HG03060 (cell line): ENCODE results near the gene KRTAP5-11.
"Not testable (repeated sequence)": the region's sequence is repeated elsewhere in the genome, so short reads cannot be mapped to it uniquely, and the experiment has no call there.

ENCODE experiments used
- ATAC-seq: cut with Tn5 transposase; IDR thresholded peaks from one replicate; pipeline ENCODE4 v1.9.1; 2021; ENCODE audit warnings: low read depth, moderate number of reproducible peaks; ENCODE audit not compliant: unreplicated experiment

KRTAP5-11 gene

GRCh38 chr11:71582309-71582895, at the start of gene KRTAP5-11:
Gene KRTAP5-11, minus strand, starts transcription at chr11:71582875. Its CDS starts 38 bp downstream, at chr11:71582837.
- ATAC-seq: no peak

GRCh38 chr11:71631551-71631950, 48.9 kb upstream of the KRTAP5-11 start:
- not testable (repeated sequence) for ATAC-seq

- ATAC-seq: not testable (repeated sequence)
Observed at GRCh38 chr11:71630071-71630470, 47.4 kb upstream of the KRTAP5-11 start.

- ATAC-seq: not testable (repeated sequence)
Observed at GRCh38 chr11:71628943-71629342, 46.3 kb upstream of the KRTAP5-11 start.

GRCh38 chr11:71623226-71623625, 40.6 kb upstream of the KRTAP5-11 start:
- ATAC-seq: not testable (repeated sequence)

- not testable (repeated sequence) for ATAC-seq
Observed at GRCh38 chr11:71622561-71622960, 39.9 kb upstream of the KRTAP5-11 start.

- not testable (repeated sequence) for ATAC-seq
Observed at GRCh38 chr11:71615003-71615402, 32.3 kb upstream of the KRTAP5-11 start.

- not testable (repeated sequence) for ATAC-seq
Observed at GRCh38 chr11:71614366-71614917, 31.8 kb upstream of the KRTAP5-11 start.

GRCh38 chr11:71613931-71614330, 31.3 kb upstream of the KRTAP5-11 start:
- not testable (repeated sequence) for ATAC-seq

- ATAC-seq: not testable (repeated sequence)
Observed at GRCh38 chr11:71611218-71611910, 28.7 kb upstream of the KRTAP5-11 start.

GRCh38 chr11:71608272-71608671, 25.6 kb upstream of the KRTAP5-11 start:
- not testable (repeated sequence) for ATAC-seq

GRCh38 chr11:71607520-71608216, 25.0 kb upstream of the KRTAP5-11 start:
- ATAC-seq: not testable (repeated sequence)

- not testable (repeated sequence) for ATAC-seq
Observed at GRCh38 chr11:71606853-71607519, 24.3 kb upstream of the KRTAP5-11 start.

- not testable (repeated sequence) for ATAC-seq
Observed at GRCh38 chr11:71604798-71605488, 22.3 kb upstream of the KRTAP5-11 start.

GRCh38 chr11:71603221-71603620, 20.5 kb upstream of the KRTAP5-11 start:
- not testable (repeated sequence) for ATAC-seq

- not testable (repeated sequence) for ATAC-seq
Observed at GRCh38 chr11:71589546-71589920, 6.9 kb upstream of the KRTAP5-11 start.

GRCh38 chr11:71588822-71589545, 6.3 kb upstream of the KRTAP5-11 start:
- not testable (repeated sequence) for ATAC-seq

- ATAC-seq: not testable (repeated sequence)
Observed at GRCh38 chr11:71588314-71588713, 5.6 kb upstream of the KRTAP5-11 start.

- ATAC-seq: not testable (repeated sequence)
Observed at GRCh38 chr11:71585673-71586072, 3.0 kb upstream of the KRTAP5-11 start.
